ENCODE results near the gene CKS2.

DNA sequence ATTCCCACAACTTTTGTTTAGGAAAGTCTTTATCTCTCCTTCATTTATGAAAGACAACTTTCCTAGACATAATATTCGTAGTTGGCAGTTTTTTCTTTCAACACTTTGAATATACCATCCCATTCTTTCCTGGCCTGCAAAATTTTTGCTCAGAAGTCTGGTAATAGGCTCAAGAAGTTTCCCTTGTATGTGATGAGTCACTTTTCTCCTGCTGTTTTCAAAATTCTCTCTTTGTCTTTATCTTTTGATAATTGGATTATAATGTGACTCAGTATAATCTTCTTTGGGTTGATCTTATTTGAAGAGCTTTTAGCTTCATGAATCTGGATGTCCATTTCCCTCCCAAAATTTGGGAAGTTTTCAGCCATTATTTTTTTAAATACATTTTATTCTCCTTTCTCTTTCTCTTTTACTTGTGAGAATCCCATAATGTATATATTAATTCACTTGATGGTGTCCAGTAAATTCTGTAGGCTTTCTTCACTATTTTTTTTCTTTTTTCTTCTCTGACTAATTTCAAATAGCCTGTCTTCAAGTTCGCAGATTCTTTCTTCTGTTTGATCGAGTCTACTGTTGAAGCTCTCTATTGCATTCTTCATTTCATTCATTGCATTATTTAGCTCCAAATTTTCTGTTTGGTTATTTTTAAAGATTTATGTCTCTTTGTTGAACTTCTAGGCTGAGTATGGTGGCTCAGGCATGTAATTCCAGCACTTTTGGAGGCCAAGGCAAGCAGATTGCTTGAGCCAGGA lies 37.3 kb upstream of the CKS2 start:
- TF ChIP-seq, protein P1, sequence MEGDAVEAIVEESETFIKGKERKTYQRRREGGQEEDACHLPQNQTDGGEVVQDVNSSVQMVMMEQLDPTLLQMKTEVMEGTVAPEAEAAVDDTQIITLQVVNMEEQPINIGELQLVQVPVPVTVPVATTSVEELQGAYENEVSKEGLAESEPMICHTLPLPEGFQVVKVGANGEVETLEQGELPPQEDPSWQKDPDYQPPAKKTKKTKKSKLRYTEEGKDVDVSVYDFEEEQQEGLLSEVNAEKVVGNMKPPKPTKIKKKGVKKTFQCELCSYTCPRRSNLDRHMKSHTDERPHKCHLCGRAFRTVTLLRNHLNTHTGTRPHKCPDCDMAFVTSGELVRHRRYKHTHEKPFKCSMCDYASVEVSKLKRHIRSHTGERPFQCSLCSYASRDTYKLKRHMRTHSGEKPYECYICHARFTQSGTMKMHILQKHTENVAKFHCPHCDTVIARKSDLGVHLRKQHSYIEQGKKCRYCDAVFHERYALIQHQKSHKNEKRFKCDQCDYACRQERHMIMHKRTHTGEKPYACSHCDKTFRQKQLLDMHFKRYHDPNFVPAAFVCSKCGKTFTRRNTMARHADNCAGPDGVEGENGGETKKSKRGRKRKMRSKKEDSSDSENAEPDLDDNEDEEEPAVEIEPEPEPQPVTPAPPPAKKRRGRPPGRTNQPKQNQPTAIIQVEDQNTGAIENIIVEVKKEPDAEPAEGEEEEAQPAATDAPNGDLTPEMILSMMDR (conservative IDR thresholded peaks at IDR 0.05), result no peak
- no peak for TF ChIP-seq EZH2 (IDR thresholded peaks at IDR 0.05; ENCODE audit: low read depth)
